A549 (cell line): ENCODE data around the gene DRAXIN.

Experiments used
- CTCF ChIP-seq: fragments of >200 bp; sonication (Bioruptor Twin); formaldehyde crosslinking; IDR thresholded peaks from 3 replicates; pipeline ENCODE4 v1.5.1; 2016
- HOXB13 ChIP-seq: fragments of 250-450 bp; sonication (Bioruptor Pico); IDR thresholded peaks from 2 replicates; pipeline ENCODE4 v1.5.0; 2020; ENCODE audit warnings: low read depth, mild to moderate bottlenecking, moderate library complexity
- RCOR1 ChIP-seq: fragments of 150-350 bp; IDR thresholded peaks from 2 replicates; pipeline ENCODE4 v1.6.1; 2014; ENCODE audit warnings: antibody characterized with exemption, low read length, low read depth
- RFX5 ChIP-seq: fragments of 450-650 bp; IDR thresholded peaks from 2 replicates; pipeline ENCODE4 v1.7.1; 2014; ENCODE audit warnings: antibody characterized with exemption, mild to moderate bottlenecking, moderate library complexity
- TF ChIP-seq, protein P1 (sequence below): fragments of 250-450 bp; sonication (Bioruptor Pico); IDR thresholded peaks from 2 replicates; pipeline ENCODE4 v1.5.0; 2021; ENCODE audit warnings: mild to moderate bottlenecking, moderate library complexity, borderline replicate concordance

GRCh38 chr1:11712285-11712684, 20.8 kb downstream of the DRAXIN start:
- no peak for TF ChIP-seq CTCF
- TF ChIP-seq RFX5, result no peak
- TF ChIP-seq HOXB13, result no peak
- TF ChIP-seq, protein P1, sequence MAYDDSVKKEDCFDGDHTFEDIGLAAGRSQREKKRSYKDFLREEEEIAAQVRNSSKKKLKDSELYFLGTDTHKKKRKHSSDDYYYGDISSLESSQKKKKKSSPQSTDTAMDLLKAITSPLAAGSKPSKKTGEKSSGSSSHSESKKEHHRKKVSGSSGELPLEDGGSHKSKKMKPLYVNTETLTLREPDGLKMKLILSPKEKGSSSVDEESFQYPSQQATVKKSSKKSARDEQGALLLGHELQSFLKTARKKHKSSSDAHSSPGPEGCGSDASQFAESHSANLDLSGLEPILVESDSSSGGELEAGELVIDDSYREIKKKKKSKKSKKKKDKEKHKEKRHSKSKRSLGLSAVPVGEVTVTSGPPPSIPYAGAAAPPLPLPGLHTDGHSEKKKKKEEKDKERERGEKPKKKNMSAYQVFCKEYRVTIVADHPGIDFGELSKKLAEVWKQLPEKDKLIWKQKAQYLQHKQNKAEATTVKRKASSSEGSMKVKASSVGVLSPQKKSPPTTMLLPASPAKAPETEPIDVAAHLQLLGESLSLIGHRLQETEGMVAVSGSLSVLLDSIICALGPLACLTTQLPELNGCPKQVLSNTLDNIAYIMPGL (CRISPR knock-in tag), result no peak
- TF ChIP-seq RCOR1, result no peak
